GM19397 (cell line): ENCODE data around the gene ORAI2.
"Not testable (repeated sequence)": the region's sequence is repeated elsewhere in the genome, so short reads cannot be mapped to it uniquely, and the experiment has no call there.

Experiments
- ATAC-seq: cut with Tn5 transposase; IDR thresholded peaks from one replicate; pipeline ENCODE4 v1.9.1; 2021; ENCODE audit warnings: mild to moderate bottlenecking, moderate library complexity; ENCODE audit not compliant: unreplicated experiment

Gene ORAI2

DNA sequence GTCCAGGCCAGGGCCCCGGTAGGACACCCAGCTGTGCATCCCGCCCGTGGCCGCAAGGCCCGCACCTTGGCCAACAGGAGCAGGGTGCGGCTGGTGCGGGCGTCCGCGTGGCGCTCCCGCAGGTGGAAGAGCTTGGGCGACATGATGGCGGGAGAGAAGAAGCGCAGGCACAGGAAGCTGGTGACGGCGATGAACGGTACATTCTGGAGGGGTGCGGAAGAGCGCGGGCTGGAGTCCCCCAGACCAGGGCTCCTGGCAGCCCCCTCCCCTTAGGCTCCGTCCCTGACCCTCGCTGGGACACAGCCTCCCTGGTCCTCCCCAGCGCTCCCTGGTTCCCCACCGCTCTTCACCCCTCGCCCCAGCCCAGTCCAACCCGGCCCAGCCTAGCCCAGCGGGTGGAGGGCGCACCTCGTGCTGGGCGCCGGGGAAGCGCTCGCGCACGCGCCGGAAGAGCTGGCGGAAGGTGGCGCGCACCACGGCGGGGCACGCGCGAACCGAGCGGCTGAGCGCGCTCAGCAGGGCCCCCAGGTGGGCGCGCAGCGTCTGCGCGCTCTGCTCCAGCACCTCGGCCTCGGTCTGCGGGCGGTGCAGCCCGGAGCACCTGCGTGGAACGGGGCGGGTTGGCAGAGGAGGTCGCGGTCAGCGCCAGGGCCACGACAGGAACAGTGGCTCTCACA, 61.2 kb downstream of the ORAI2 start:
- peak; percentile 72 for ATAC-seq

- not testable (repeated sequence) for ATAC-seq
Measured at GRCh38 chr7:102496861-102497260, 63.5 kb downstream of the ORAI2 start.

DNA sequence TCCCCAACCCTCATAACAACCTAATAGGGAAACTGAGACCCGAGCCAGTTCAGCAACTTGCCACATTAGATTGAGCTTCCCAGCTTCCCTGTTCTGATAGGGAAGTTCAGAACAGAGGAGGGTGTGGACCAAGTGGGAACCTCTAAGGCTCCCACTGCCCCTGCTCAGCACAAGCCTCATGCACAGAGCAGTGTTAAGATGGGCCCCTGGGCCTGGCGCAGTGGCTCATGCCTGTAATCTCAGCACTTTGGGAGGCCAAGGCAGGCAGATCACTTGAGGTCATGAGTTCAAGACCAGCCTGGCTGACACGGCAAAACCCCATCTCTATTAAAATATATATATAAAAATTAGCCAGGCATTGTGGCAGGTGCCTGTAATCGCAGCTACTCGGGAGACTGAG, 63.9 kb downstream of the ORAI2 start:
- ATAC-seq, result not testable (repeated sequence)

DNA sequence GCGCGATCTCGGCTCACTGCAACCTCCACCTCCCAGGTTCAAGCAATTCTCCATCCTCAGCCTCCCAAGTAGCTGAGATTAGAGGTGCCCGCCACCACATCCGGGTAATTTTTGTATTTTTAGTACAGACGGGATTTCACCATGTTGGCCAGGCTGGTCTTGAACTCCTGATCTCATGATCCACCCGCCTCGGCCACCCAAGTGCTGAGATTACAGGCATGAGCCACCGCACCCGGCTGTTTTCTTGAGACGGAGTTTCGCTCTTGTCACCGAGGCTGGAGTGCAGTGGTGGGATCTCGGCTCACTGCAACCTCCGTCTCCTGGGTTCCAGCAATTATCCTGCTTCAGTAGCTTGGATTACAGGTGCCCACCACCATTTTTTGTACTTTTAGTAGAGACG, 64.9 kb downstream of the ORAI2 start:
- not testable (repeated sequence) for ATAC-seq

- ATAC-seq, result not testable (repeated sequence)
Measured at GRCh38 chr7:102503141-102503540, 69.8 kb downstream of the ORAI2 start.

GRCh38 chr7:102505298-102506185, 72.2 kb downstream of the ORAI2 start:
- not testable (repeated sequence) for ATAC-seq
